HG03280 (cell line): ENCODE data around the gene BTNL8.
"Not testable (repeated sequence)": the region's sequence is repeated elsewhere in the genome, so short reads cannot be mapped to it uniquely, and the experiment has no call there.

Source experiments
- ATAC-seq: cut with Tn5 transposase; IDR thresholded peaks from one replicate; pipeline ENCODE4 v1.9.1; 2021; ENCODE audit warnings: mild to moderate bottlenecking, moderate library complexity; ENCODE audit not compliant: unreplicated experiment

BTNL8 gene

DNA sequence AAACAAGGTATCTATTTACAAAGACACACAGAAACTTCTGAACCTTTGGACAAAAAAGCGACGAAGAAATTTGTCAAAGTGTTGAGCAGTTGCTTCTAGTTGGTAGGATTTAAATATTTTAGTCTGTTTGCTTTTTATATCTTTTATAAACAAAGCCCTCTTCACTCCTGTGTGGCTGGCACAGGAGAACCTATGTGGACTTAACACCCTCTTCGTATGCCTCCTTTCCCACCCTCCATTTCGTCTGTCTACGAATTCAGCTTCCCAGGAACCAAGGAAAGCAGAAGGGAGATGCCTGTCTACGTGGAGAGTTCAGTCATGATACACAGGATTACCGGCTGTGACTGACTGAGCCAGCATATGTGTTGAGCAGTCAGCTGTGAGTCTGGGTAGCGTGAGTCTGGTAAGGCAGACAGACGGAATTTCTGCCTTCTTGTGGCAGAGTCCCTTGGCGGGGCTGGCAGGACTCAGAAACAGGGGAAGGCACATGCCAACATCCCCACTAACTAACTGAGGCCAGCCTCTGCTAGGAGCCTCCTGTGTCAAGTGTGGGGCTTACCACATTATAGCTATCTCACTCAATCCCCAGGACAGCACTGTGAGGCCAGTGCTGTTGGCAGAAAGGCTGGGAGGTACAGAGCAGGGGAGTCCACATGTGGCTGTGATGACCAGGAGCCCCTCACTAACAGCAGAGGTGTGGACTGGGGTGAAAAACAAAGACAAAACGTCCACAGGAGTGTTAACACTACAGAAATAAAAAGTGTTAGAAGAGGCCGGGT is 24.0 kb upstream of the BTNL8 start:
- no peak for ATAC-seq

- ATAC-seq = no peak
These were observed 23.0 kb upstream of the BTNL8 start for GRCh38 chr5:180875860-180876426.

DNA sequence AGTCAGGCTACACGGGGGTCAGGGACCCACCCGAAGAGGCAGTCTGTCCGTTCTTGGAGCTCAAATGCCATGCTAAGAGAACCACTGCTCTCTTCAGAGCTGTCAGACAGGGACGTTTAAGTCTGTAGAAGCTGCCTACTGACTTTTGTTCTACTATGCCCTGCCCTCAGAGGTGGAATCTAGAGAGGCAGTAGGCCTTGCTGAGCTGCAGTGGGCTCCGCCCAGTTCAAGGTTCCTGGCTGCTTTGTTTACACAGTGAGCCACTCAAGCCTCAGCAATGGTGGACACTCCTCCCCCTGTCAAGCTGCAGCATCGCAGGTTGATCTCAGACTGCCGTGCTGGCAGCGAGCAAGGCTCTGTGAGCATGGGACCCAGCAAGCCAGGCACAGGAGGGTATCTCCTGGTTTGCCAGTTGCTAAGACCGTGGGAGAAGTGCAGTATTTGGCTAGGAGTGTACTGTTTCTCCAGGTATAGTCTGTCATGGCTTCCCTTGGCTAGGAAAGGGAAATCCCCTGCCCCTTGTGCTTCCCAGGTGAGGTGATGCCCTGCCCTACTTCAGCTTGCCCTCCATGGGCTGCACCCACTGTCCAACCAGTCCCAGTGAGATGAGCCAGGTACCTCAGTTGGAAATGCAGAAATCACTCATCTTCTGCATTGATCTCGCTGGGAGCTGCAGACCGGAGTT is 13.0 kb upstream of the BTNL8 start:
- not testable (repeated sequence) for ATAC-seq

DNA sequence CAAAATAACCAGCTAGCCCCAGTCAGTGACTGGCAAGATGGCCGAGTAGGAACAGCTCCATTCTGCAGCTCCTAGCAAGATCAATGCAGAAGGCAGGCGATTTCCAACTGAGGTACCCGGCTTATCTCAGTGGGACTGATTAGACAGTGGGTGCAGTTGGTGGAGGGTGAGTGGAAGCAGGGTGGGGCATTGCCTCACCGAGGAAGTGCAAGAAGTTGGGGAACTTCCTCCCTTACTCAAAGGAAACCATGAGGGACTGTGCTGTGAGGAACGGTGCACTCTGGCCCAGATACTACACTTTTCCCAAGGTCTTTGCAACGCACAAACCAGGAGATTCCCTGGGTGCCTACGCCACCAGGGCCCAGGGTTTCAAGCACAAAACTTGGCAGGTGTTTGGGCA is 9.6 kb upstream of the BTNL8 start:
- ATAC-seq = no peak

GRCh38 chr5:180895330-180895729 is 3.6 kb upstream of the BTNL8 start:
- not testable (repeated sequence) for ATAC-seq

- ATAC-seq = no peak
These were observed 1.2 kb downstream of the BTNL8 start for GRCh38 chr5:180900178-180900577.

GRCh38 chr5:180901319-180902009 is 2.5 kb downstream of the BTNL8 start:
- ATAC-seq = no peak

- no peak for ATAC-seq
These were observed 9.4 kb downstream of the BTNL8 start for GRCh38 chr5:180908400-180908799.

GRCh38 chr5:180908998-180909731 is 10.2 kb downstream of the BTNL8 start:
- ATAC-seq = no peak

GRCh38 chr5:180909782-180910181 is 10.8 kb downstream of the BTNL8 start:
- no peak for ATAC-seq

DNA sequence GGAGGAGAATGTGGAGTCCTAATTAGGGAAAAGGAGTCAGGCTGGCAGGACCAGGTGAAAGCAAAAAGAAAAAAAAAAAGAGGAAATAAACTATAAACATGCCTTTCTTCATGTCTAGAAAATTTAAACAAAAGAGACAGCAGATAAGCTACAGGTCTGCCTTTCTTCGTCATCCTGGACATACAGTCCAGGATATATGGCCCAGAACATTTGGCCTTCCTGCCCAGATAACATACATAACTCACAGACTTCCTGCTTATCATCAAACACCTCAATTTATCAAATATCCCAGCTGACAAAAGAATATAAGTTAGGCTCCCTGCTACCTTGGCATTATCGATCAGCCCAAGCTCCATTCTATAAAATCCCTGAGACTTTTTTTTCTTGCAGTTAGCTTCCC is 11.2 kb downstream of the BTNL8 start:
- ATAC-seq = no peak

GRCh38 chr5:180910735-180911134 is 11.8 kb downstream of the BTNL8 start:
- ATAC-seq = no peak

GRCh38 chr5:180914646-180915045 is 15.7 kb downstream of the BTNL8 start:
- no peak for ATAC-seq

GRCh38 chr5:180915924-180916323 is 17.0 kb downstream of the BTNL8 start:
- ATAC-seq = no peak

GRCh38 chr5:180918380-180918779 is 19.4 kb downstream of the BTNL8 start:
- no peak for ATAC-seq

DNA sequence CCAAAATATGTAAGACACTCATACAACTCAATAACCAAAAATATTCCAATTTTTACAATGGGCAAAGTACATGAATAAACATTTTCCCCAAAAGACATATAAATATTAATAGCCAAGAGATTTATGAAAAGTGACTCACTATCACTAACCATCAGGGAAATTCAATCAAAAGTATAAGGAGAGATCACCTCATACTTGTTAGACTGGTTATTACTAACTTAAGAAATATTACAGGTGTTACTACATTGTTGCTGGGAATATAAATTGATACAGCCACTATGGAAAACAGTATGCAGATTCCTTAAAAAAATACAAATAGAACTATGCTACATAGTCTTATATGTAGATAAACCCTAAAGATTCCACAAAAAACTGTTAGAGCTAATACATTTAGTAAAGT is 21.8 kb downstream of the BTNL8 start:
- no peak for ATAC-seq

- no peak for ATAC-seq
These were observed 24.0 kb downstream of the BTNL8 start for GRCh38 chr5:180922932-180923331.

- ATAC-seq = no peak
These were observed 33.7 kb downstream of the BTNL8 start for GRCh38 chr5:180932660-180933059.

- no peak for ATAC-seq
These were observed 36.2 kb downstream of the BTNL8 start for GRCh38 chr5:180935203-180935602.

DNA sequence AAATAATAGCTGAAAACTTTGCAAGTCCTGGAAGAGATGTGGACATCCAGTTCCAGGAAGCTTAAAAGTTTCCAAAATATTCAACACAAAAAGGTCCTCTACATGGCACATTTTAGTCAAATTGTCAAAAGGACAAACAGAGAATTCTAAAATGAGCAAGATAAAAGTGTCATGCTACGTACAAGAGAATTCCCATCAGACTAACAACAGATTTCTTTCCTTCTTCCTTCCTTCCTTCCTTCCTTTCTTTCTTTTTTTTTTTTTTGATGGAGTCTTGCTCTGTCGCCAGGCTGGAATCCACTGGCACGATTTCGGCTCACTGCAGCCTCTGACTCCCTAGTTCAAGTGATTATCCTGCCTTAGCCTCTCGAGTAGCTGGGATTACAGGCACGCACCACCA is 39.3 kb downstream of the BTNL8 start:
- ATAC-seq = no peak
